Small intestine (tissue), 7 donors: ENCODE measurements around the gene ADAMTS7. TPM values are rescaled to one million over a fixed set of nuclear protein-coding genes. Genes with fewer than 3 reads are reported as not detected.

ENCODE experiments used
- DNase-seq, 2 donors: peaks; one replicate each; pipeline versions ENCODE4 v3.0.0 to v3.0.0-alpha.2; 2013
- FAIRE-seq: peaks from 2 replicates; lab custom pipeline; 2012; peaks lifted over from hg19 to GRCh38; lab: Jason Lieb, UNC
- H3K27ac ChIP-seq, 3 donors: one replicate each; pipeline ENCODE4 v1.5.1; 2013; ENCODE audit warnings: low read length in 2 of 3, mild to moderate bottlenecking in 2 of 3, control low read depth in 1 of 3, inconsistent platforms in 1 of 3, low read depth in 1 of 3, moderate library complexity in 1 of 3
- H3K27me3 ChIP-seq, 3 donors: one replicate each; pipeline ENCODE4 v1.6.1; 2013; ENCODE audit warnings: low read length in 3 of 3, inconsistent platforms in 1 of 3; ENCODE audit not compliant: control insufficient read depth in 3 of 3, insufficient read depth in 3 of 3
- H3K36me3 ChIP-seq, 3 donors: one replicate each; pipeline ENCODE4 v1.6.1; 2013; ENCODE audit warnings: low read length in 3 of 3, inconsistent platforms in 1 of 3, low read depth in 1 of 3, mild to moderate bottlenecking in 1 of 3, moderate library complexity in 1 of 3; ENCODE audit not compliant: control insufficient read depth in 3 of 3, insufficient read depth in 2 of 3
- H3K4me1 ChIP-seq, 3 donors: one replicate each; pipeline ENCODE4 v1.6.1; 2013; ENCODE audit warnings: low read length in 2 of 3, inconsistent platforms in 1 of 3, low read depth in 1 of 3, mild to moderate bottlenecking in 1 of 3, moderate library complexity in 1 of 3; ENCODE audit not compliant: control insufficient read depth in 3 of 3, insufficient read depth in 2 of 3
- H3K4me3 ChIP-seq, 3 donors: one replicate each; pipeline ENCODE4 v1.5.1; 2013; ENCODE audit warnings: low read length in 3 of 3, control low read depth in 1 of 3, inconsistent platforms in 1 of 3, low read depth in 1 of 3, mild to moderate bottlenecking in 1 of 3, moderate library complexity in 1 of 3
- H3K9me3 ChIP-seq, 2 donors: one replicate each; pipeline ENCODE4 v1.6.1; 2013; ENCODE audit warnings: low read depth in 1 of 2, low read length in 1 of 2; ENCODE audit not compliant: control insufficient read depth in 2 of 2, insufficient read depth in 1 of 2
- WGBS, 3 donors: extraction: QIAGEN DNeasy Blood & Tissue Kit; methylation state at CpG; one replicate each; pipeline ENCODE4 v1.1.7; 2013; 5-methylcytosine and 5-hydroxymethylcytosine counted together
- polyA plus RNA-seq, 4 donors: library from polyadenylated mRNA; stranded (reverse) in 3 of 4; unstranded in 1 of 4; fragments of 200-250 nt in 3 of 4; fragments of 120-200 nt in 1 of 4; gene quantifications; one replicate each; pipeline versions ENCODE4 v1.2.1 to v1.2.3, GENCODE V29; 2013
- donor health status: healthy with polysubstance abuse.
- donor health status: control.
- donor health status: control.
- donor health status: Bipolar disorder and iron deficiency.
- donor health status: healthy.

Gene ADAMTS7
- polyA plus RNA-seq, 4 donors, result 0.27 to 8.8 (median 0.84) TPM; not detected in 1

DNA sequence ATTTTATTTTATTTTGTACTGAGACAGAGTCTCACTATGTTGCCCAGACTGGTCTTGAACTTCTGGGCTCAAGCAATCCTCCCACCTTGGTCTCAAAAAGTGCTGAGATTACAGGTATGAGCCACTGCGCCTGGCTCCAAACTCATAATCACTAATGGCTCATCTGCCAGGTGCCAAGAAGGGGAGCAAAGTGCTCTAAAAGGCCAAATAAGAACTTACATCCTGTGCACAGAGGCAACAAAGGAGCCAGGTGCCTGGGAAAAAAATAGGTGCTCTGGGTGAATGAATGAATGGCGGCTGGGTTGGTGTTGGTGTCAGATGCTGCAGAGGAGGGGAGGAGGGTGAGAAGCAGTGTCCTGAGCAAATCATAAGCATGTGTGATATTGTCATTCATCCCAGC, 25.9 kb upstream of the ADAMTS7 start:
- no peak for DNase-seq
- no peak for FAIRE-seq
- H3K27me3 ChIP-seq, result peaks cover 0 to 10% (median 0%) of the 10 kb centered on the region in 3 donors
- 48 to 69% (median 50%) methylated on average over 2 of the region's 2 CpGs for WGBS, 3 donors
- no peaks in the 10 kb centered on the region for H3K9me3 ChIP-seq
- H3K36me3 ChIP-seq, result no peaks in the 10 kb centered on the region
- no peak overlapping the region for H3K27ac ChIP-seq
- H3K4me1 ChIP-seq, result no peaks in the 10 kb centered on the region
- H3K4me3 ChIP-seq, result no peak overlapping the region

DNA sequence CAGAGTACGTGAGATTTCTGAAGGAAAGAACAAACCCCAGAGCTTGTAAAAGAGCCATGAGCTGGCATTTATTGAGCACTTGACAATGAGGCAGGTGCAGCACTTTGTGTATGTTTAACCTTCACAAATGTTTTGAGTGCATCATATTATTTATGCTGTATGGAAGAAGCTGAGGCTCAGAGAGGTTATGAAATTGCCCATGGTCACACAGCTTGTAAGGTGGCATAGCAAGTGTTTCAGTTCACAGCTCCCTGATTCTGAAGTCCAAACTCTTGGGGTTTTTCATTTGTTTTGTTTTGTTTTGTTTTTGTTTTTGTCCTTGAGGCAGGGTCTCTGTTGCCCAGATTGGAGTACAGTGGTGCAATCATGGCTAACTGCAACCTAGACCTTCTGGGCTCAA, 25.1 kb upstream of the ADAMTS7 start:
- no peak overlapping the region for H3K4me3 ChIP-seq
- DNase-seq (no peak), FAIRE-seq (no peak)
- WGBS, 3 donors, result 73 to 88% (median 85%) methylated on average over 1 of the region's 1 CpG
- H3K27me3 ChIP-seq, result peaks cover 0 to 17% (median 2%) of the 10 kb centered on the region in 3 donors
- no peaks in the 10 kb centered on the region for H3K9me3 ChIP-seq
- H3K27ac ChIP-seq, result no peak overlapping the region
- H3K4me1 ChIP-seq, result no peaks in the 10 kb centered on the region
- no peaks in the 10 kb centered on the region for H3K36me3 ChIP-seq

- no peaks in the 10 kb centered on the region for H3K4me1 ChIP-seq
- FAIRE-seq (no peak), DNase-seq (no peak)
- no peaks in the 10 kb centered on the region for H3K9me3 ChIP-seq
- no peak overlapping the region for H3K27ac ChIP-seq
- WGBS, 3 donors, result 81 to 87% (median 85%) methylated on average over 67 to 73 of the region's 73 CpGs
- H3K27me3 ChIP-seq, result peaks cover 0 to 27% (median 2%) of the 10 kb centered on the region in 3 donors
- H3K4me3 ChIP-seq, result no peak overlapping the region
- no peaks in the 10 kb centered on the region for H3K36me3 ChIP-seq
These were observed 20.3 kb upstream of the ADAMTS7 start for GRCh38 chr15:78831229-78832207.

- no peaks in the 10 kb centered on the region for H3K4me1 ChIP-seq
- 31 to 47% (median 36%) methylated on average over 51 to 52 of the region's 52 CpGs for WGBS, 3 donors
- H3K4me3 ChIP-seq, result no peak overlapping the region
- H3K9me3 ChIP-seq, result no peaks in the 10 kb centered on the region
- no peak overlapping the region for H3K27ac ChIP-seq
- H3K36me3 ChIP-seq, result no peaks in the 10 kb centered on the region
- peaks cover 0 to 27% (median 2%) of the 10 kb centered on the region in 3 donors for H3K27me3 ChIP-seq
- DNase-seq (no peak), FAIRE-seq (no peak)
These were observed 19.4 kb upstream of the ADAMTS7 start for GRCh38 chr15:78830514-78831228.

- no peak overlapping the region for H3K4me3 ChIP-seq
- H3K36me3 ChIP-seq, result no peaks in the 10 kb centered on the region
- no peak for DNase-seq
- no peak overlapping the region for H3K27ac ChIP-seq
- FAIRE-seq, result no peak
- H3K9me3 ChIP-seq, result no peaks in the 10 kb centered on the region
- WGBS, 3 donors, result 86 to 89% (median 88%) methylated on average over 2 of the region's 2 CpGs
- H3K4me1 ChIP-seq, result no peaks in the 10 kb centered on the region
- peaks cover 0 to 27% (median 2%) of the 10 kb centered on the region in 3 donors for H3K27me3 ChIP-seq
These were observed 17.7 kb upstream of the ADAMTS7 start for GRCh38 chr15:78828920-78829319.

GRCh38 chr15:78822514-78822913, 11.2 kb upstream of the ADAMTS7 start:
- Histone ChIP-seq H3K27ac (no peak overlapping the region), H3K27me3 (peaks cover 0 to 3% (median 0%) of the 10 kb centered on the region in 3 donors)
- WGBS, 3 donors, result 50 to 58% (median 57%) methylated on average over 3 of the region's 3 CpGs

GRCh38 chr15:78811825-78812183, 540 bp upstream of the ADAMTS7 start:
- WGBS, 3 donors, result 12 to 28% (median 20%) methylated on average over 20 to 24 of the region's 24 CpGs

More at GRCh38 chr15:78822514-78822913, 11.2 kb upstream of the ADAMTS7 start:
- DNase-seq, result no peak
- no peaks in the 10 kb centered on the region for H3K9me3 ChIP-seq
- no peaks in the 10 kb centered on the region for H3K36me3 ChIP-seq
- no peaks in the 10 kb centered on the region for H3K4me1 ChIP-seq
- H3K4me3 ChIP-seq, result no peak overlapping the region
- no peak for FAIRE-seq

More at GRCh38 chr15:78811825-78812183, 540 bp upstream of the ADAMTS7 start:
- peak overlapping the region in 2 of 3 donors; percentile 38 to 46 for H3K4me3 ChIP-seq
- H3K36me3 ChIP-seq, result no peaks in the 10 kb centered on the region
- H3K27me3 ChIP-seq, result peaks cover 5 to 43% (median 12%) of the 10 kb centered on the region in 3 donors
- FAIRE-seq, result no peak
- peaks cover 0 to 13% (median 0%) of the 10 kb centered on the region in 3 donors for H3K4me1 ChIP-seq
- H3K27ac ChIP-seq, result peak overlapping the region in 2 of 3 donors; percentile 59 to 81
- DNase-seq, result no peak
- H3K9me3 ChIP-seq, result peaks cover 0 to 6% of the 10 kb centered on the region in 2 donors
